Neural progenitor cell (in vitro differentiated cells): ENCODE results near the gene GALNT18. TPM values are rescaled to one million over a fixed set of nuclear protein-coding genes. Genes with fewer than 3 reads are reported as not detected.

Experiments
- DNase-seq: peaks from one replicate; pipeline ENCODE4 v3.0.0-alpha.2; 2016; ENCODE audit warnings: low spot score
- H2AFZ ChIP-seq: fragments of 200-600 bp; sonication (generic); replicated peaks from 2 replicates; pipeline ENCODE4 v1.6.1; 2016; ENCODE audit warnings: antibody characterized with exemption
- H3F3A ChIP-seq: fragments of 200-600 bp; sonication (generic); 2 replicates; pipeline ENCODE4 v1.6.1; 2016; ENCODE audit warnings: antibody characterized with exemption, low read depth
- H3K27ac ChIP-seq: fragments of 200-600 bp; sonication (generic); 2 replicates; pipeline ENCODE4 v1.5.1; 2016; ENCODE audit warnings: mild to moderate bottlenecking
- H3K27me3 ChIP-seq: fragments of 200-600 bp; sonication (generic); 2 replicates; pipeline ENCODE4 v1.6.1; 2016; ENCODE audit warnings: mild to moderate bottlenecking, moderate library complexity
- H3K36me3 ChIP-seq: fragments of 200-600 bp; sonication (generic); 2 replicates; pipeline ENCODE4 v1.5.1; 2016
- H3K4me1 ChIP-seq: fragments of 200-600 bp; sonication (generic); 2 replicates; pipeline ENCODE4 v1.6.1; 2016; ENCODE audit warnings: mixed run types
- H3K4me2 ChIP-seq: fragments of 200-600 bp; sonication (generic); 2 replicates; pipeline ENCODE4 v1.6.1; 2016
- H3K4me3 ChIP-seq: fragments of 200-600 bp; sonication (generic); 2 replicates; pipeline ENCODE4 v1.5.1; 2016
- H3K79me2 ChIP-seq: fragments of 200-600 bp; sonication (generic); 2 replicates; pipeline ENCODE4 v1.6.1; 2016; ENCODE audit warnings: low read depth
- H3K9ac ChIP-seq: fragments of 200-600 bp; sonication (generic); 2 replicates; pipeline ENCODE4 v1.6.1; 2016
- H3K9me3 ChIP-seq: fragments of 200-600 bp; sonication (generic); 2 replicates; pipeline ENCODE4 v1.5.1; 2016; ENCODE audit warnings: low read depth
- H4K20me1 ChIP-seq: fragments of 200-600 bp; sonication (generic); 2 replicates; pipeline ENCODE4 v1.6.1; 2016; ENCODE audit warnings: low read depth
- H3K27ac Mint-ChIP-seq: 3 replicates; pipeline ENCODE4 v1.8.0; 2021; ENCODE audit warnings: mixed read lengths
- H3K27me3 Mint-ChIP-seq: 2 replicates; pipeline ENCODE4 v1.8.0; 2022; ENCODE audit warnings: low read depth, mild to moderate bottlenecking, inconsistent platforms, moderate library complexity, mixed read lengths; ENCODE audit not compliant: insufficient read depth
- H3K36me3 Mint-ChIP-seq: 3 replicates; pipeline ENCODE4 v1.8.0; 2021; ENCODE audit warnings: mixed read lengths
- H3K4me1 Mint-ChIP-seq: 3 replicates; pipeline ENCODE4 v1.8.0; 2021; ENCODE audit warnings: mixed read lengths
- H3K4me3 Mint-ChIP-seq: 3 replicates; pipeline ENCODE4 v1.8.0; 2021; ENCODE audit warnings: mild to moderate bottlenecking, moderate library complexity, mixed read lengths
- H3K9me3 Mint-ChIP-seq: 3 replicates; pipeline ENCODE4 v1.8.0; 2020; ENCODE audit warnings: mixed read lengths
- EZH2 ChIP-seq: fragments of 200-600 bp; sonication (generic); IDR thresholded peaks from 2 replicates; pipeline ENCODE4 v1.6.1; 2017; ENCODE audit warnings: antibody characterized with exemption, mild to moderate bottlenecking, moderate library complexity
- EZH2phosphoT487 ChIP-seq: fragments of 200-600 bp; sonication (generic); IDR thresholded peaks from 2 replicates; pipeline ENCODE4 v1.6.1; 2017; ENCODE audit warnings: antibody characterized with exemption
- total RNA-seq: library from RNA; depleted of rRNA; stranded (reverse); fragments of >200 nt; gene quantifications from 2 replicates; pipeline ENCODE4 v1.2.3, GENCODE V29; 2015; ENCODE audit warnings: low replicate concordance
- TF ChIP-seq, protein P1 (sequence below): fragments of 200-600 bp; sonication (generic); IDR thresholded peaks from 2 replicates; pipeline ENCODE4 v1.5.1; 2017; ENCODE audit warnings: antibody characterized with exemption, mild to moderate bottlenecking

GALNT18 gene
- total RNA-seq, 1 donor from 2014 or later, result 2.4 TPM

GRCh38 chr11:11309906-11310305 is 311.9 kb downstream of the GALNT18 start:
- H3K4me2 ChIP-seq, result no peak overlapping the region
- DNase-seq, result no peak
- H3K4me1 ChIP-seq, result no peaks in the 10 kb centered on the region
- H2AFZ ChIP-seq, result no peak overlapping the region
- H3K9me3 ChIP-seq, result no peaks in the 10 kb centered on the region
- Mint-ChIP-seq H3K4me1 (no peaks in the 10 kb centered on the region), H3K27ac (no peak overlapping the region), H3K27me3 (peaks cover 2% of the 10 kb centered on the region), H3K4me3 (no peak overlapping the region), H3K9me3 (no peaks in the 10 kb centered on the region), H3K36me3 (no peaks in the 10 kb centered on the region)
- H3K79me2 ChIP-seq, result no peaks in the 10 kb centered on the region
- H3F3A ChIP-seq, result no peaks in the 10 kb centered on the region
- no peaks in the 10 kb centered on the region for H3K36me3 ChIP-seq
- TF ChIP-seq EZH2 (no peak), EZH2phosphoT487 (no peak)
- TF ChIP-seq, protein P1, sequence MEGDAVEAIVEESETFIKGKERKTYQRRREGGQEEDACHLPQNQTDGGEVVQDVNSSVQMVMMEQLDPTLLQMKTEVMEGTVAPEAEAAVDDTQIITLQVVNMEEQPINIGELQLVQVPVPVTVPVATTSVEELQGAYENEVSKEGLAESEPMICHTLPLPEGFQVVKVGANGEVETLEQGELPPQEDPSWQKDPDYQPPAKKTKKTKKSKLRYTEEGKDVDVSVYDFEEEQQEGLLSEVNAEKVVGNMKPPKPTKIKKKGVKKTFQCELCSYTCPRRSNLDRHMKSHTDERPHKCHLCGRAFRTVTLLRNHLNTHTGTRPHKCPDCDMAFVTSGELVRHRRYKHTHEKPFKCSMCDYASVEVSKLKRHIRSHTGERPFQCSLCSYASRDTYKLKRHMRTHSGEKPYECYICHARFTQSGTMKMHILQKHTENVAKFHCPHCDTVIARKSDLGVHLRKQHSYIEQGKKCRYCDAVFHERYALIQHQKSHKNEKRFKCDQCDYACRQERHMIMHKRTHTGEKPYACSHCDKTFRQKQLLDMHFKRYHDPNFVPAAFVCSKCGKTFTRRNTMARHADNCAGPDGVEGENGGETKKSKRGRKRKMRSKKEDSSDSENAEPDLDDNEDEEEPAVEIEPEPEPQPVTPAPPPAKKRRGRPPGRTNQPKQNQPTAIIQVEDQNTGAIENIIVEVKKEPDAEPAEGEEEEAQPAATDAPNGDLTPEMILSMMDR, result no peak
- no peak overlapping the region for H3K27ac ChIP-seq
- no peak overlapping the region for H3K9ac ChIP-seq
- no peaks in the 10 kb centered on the region for H3K27me3 ChIP-seq
- no peak overlapping the region for H3K4me3 ChIP-seq
- no peaks in the 10 kb centered on the region for H4K20me1 ChIP-seq

DNA sequence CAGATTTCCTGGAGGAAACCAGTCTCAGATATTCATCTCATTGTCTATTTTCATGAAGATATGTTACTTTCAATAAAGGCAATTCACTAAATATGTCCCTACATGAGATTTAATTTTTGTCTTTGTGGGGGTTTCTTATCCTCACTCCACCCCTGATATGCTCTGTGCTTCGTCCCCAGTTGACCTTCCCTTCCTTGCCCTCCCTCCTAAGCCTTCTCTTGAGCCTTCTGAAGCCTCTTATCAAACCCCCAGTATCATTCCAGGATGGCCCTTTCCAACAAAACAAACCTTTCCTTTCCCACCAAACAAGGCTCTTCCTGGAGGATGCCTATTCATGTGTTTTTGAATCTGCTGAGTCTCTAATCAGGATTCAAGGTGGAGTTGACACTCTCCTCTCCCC is 313.6 kb downstream of the GALNT18 start:
- no peak overlapping the region for H3K4me3 Mint-ChIP-seq
- H3K4me1 ChIP-seq, result no peaks in the 10 kb centered on the region
- no peaks in the 10 kb centered on the region for H3K36me3 ChIP-seq
- no peak overlapping the region for H3K4me3 ChIP-seq
- peaks cover 1% of the 10 kb centered on the region for H3K4me1 Mint-ChIP-seq
- H3K9ac ChIP-seq, result no peak overlapping the region
- H3K27ac ChIP-seq, result no peak overlapping the region
- H3K27me3 ChIP-seq, result no peaks in the 10 kb centered on the region
- H3F3A ChIP-seq, result no peaks in the 10 kb centered on the region
- no peaks in the 10 kb centered on the region for H3K36me3 Mint-ChIP-seq
- no peak overlapping the region for H3K4me2 ChIP-seq
- H3K79me2 ChIP-seq, result no peaks in the 10 kb centered on the region
- H3K9me3 Mint-ChIP-seq, result no peaks in the 10 kb centered on the region
- peaks cover 2% of the 10 kb centered on the region for H3K27me3 Mint-ChIP-seq
- no peaks in the 10 kb centered on the region for H3K9me3 ChIP-seq
- no peak for DNase-seq
- TF ChIP-seq, protein P1, result no peak
- TF ChIP-seq EZH2phosphoT487 (no peak), EZH2 (no peak)
- no peaks in the 10 kb centered on the region for H4K20me1 ChIP-seq
- H2AFZ ChIP-seq, result no peak overlapping the region
- no peak overlapping the region for H3K27ac Mint-ChIP-seq

- no peak overlapping the region for H3K9ac ChIP-seq
- no peaks in the 10 kb centered on the region for H4K20me1 ChIP-seq
- Mint-ChIP-seq H3K27me3 (peaks cover 4% of the 10 kb centered on the region), H3K27ac (no peak overlapping the region), H3K4me1 (peaks cover 3% of the 10 kb centered on the region), H3K9me3 (no peaks in the 10 kb centered on the region), H3K36me3 (no peaks in the 10 kb centered on the region), H3K4me3 (no peak overlapping the region)
- H3K27ac ChIP-seq, result no peak overlapping the region
- TF ChIP-seq EZH2, result no peak
- H3K79me2 ChIP-seq, result no peaks in the 10 kb centered on the region
- no peaks in the 10 kb centered on the region for H3K9me3 ChIP-seq
- no peaks in the 10 kb centered on the region for H3F3A ChIP-seq
- H2AFZ ChIP-seq, result no peak overlapping the region
- no peak overlapping the region for H3K4me3 ChIP-seq
- H3K4me1 ChIP-seq, result no peaks in the 10 kb centered on the region
- no peak overlapping the region for H3K4me2 ChIP-seq
- no peaks in the 10 kb centered on the region for H3K36me3 ChIP-seq
- no peaks in the 10 kb centered on the region for H3K27me3 ChIP-seq
- DNase-seq, result no peak
Measured at GRCh38 chr11:11306855-11307254, 314.9 kb downstream of the GALNT18 start.

DNA sequence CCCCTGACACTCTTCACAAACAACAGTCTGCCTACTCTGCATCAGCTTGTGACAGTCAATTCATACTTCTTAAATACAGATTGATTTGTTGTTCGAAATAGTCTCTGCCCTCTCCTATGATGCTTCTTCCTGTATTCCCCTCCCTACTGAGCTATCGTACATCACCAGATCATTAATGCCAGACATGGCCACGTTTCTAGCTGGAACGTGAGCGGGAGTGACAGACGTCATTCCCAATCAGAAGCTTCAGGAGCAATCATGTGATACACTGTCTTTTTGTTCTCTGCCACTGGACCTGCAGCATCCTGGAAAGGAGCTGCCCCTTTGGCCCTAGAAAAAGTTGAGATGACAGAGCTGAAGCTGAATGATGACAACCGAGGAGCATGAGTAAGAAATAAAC is 317.3 kb downstream of the GALNT18 start:
- Histone ChIP-seq H3K4me3 (no peak overlapping the region), H3K27me3 (no peaks in the 10 kb centered on the region), H2AFZ (no peak overlapping the region), H3K4me2 (no peak overlapping the region), H3K4me1 (no peaks in the 10 kb centered on the region), H4K20me1 (no peaks in the 10 kb centered on the region), H3K27ac (no peak overlapping the region), H3K9me3 (no peaks in the 10 kb centered on the region), H3K79me2 (no peaks in the 10 kb centered on the region), H3K9ac (no peak overlapping the region), H3K36me3 (no peaks in the 10 kb centered on the region), H3F3A (no peaks in the 10 kb centered on the region)
- Mint-ChIP-seq H3K36me3 (no peaks in the 10 kb centered on the region), H3K9me3 (no peaks in the 10 kb centered on the region), H3K27ac (no peak overlapping the region), H3K4me3 (no peak overlapping the region), H3K27me3 (peaks cover 4% of the 10 kb centered on the region), H3K4me1 (peaks cover 3% of the 10 kb centered on the region)
- DNase-seq, result no peak
- TF ChIP-seq, protein P1, result no peak
- TF ChIP-seq EZH2phosphoT487 (no peak), EZH2 (no peak)
